HCT116 (cell line): ENCODE data around the gene VTN. TPM values are rescaled to one million over a fixed set of nuclear protein-coding genes. Genes with fewer than 3 reads are reported as not detected.
A peak's percentile ranks its signal among the peaks of the same experiment; 100 is the strongest.

Source experiments
- ATAC-seq: fragments of 200-7000 bp; cut with Tn5 transposase; 2 replicates; pipeline ENCODE4 v1.9.1; 2020; ENCODE audit warnings: mild to moderate bottlenecking, moderate library complexity
- BruUV-seq: library from RNA; stranded (reverse); fragments of 400-500 nt; replicated peaks from 2 replicates; lab custom pipeline; 2021; lab: Mats Ljungman, UMichigan
- CTCF ChIA-PET: fragments of 300-600 bp; sonication (Branson Sonifier 250); formaldehyde crosslinking; loops from one replicate; lab custom pipeline; 2021; ENCODE audit warnings: antibody characterized with exemption; lab: Charles Lee
- POLR2A ChIA-PET: fragments of 300-600, 350-600 bp; sonication (Branson Sonifier 250); formaldehyde crosslinking; loops from one replicate; lab custom pipeline; 2021; ENCODE audit warnings: antibody characterized with exemption; lab: Charles Lee
- RAD21 ChIA-PET, 2 experiments: fragments of 300-600 bp; sonication (Branson Sonifier 250); formaldehyde crosslinking; loops; one replicate each; lab custom pipeline; 2023; ENCODE audit warnings: low total read pairs in 2 of 2; ENCODE audit not compliant: uncharacterized antibody in 2 of 2, unreplicated experiment in 2 of 2, low non-redundant PET in 1 of 2; lab: Charles Lee
- DNase-seq: peaks from one replicate; pipeline ENCODE4 v3.0.0-alpha.2; 2010; ENCODE audit warnings: low read depth, low spot score
- H2AFZ ChIP-seq: fragments of 200-600 bp; shearing (Covaris generic), sonication (generic); 2 replicates; pipeline ENCODE4 v1.6.1; 2017; ENCODE audit warnings: low read depth, mixed run types, mixed read lengths, antibody characterized with exemption, low read length; ENCODE audit not compliant: poor library complexity, severe bottlenecking
- H3K27ac ChIP-seq: 2 replicates; pipeline ENCODE4 v1.5.1; 2012; ENCODE audit warnings: low read depth, low read length
- H3K27me3 ChIP-seq: fragments of 200-600 bp; sonication (generic); 2 replicates; pipeline ENCODE4 v1.6.1; 2016; ENCODE audit warnings: mixed run types, low read length, mixed read lengths; ENCODE audit not compliant: insufficient read depth
- H3K36me3 ChIP-seq, 2 experiments: fragments of 200-500 bp in 1 of 2; fragments of 200-600 bp in 1 of 2; sonication (Bioruptor generic) in 1 of 2; sonication (generic) in 1 of 2; 2 replicates each; pipeline versions ENCODE4 v1.5.1 to v1.6.1; 2014 to 2016; ENCODE audit warnings: low read length in 2 of 2, inconsistent platforms in 1 of 2, mixed read lengths in 1 of 2, mixed run types in 1 of 2; ENCODE audit not compliant: insufficient read depth in 2 of 2, control insufficient read depth in 1 of 2
- H3K4me1 ChIP-seq, 2 experiments: fragments of 200-600 bp in 1 of 2; sonication (generic) in 1 of 2; 2 replicates each; pipeline versions ENCODE4 v1.5.1 to v1.6.1; 2012 to 2017; ENCODE audit warnings: low read length in 2 of 2, inconsistent platforms in 1 of 2, mild to moderate bottlenecking in 1 of 2, mixed read lengths in 1 of 2, mixed run types in 1 of 2, moderate library complexity in 1 of 2; ENCODE audit not compliant: insufficient read depth in 2 of 2, control insufficient read depth in 1 of 2
- H3K4me2 ChIP-seq: fragments of 200-600 bp; sonication (generic); 2 replicates; pipeline ENCODE4 v1.6.1; 2017; ENCODE audit warnings: mixed run types, low read length, mixed read lengths
- H3K4me3 ChIP-seq, 2 experiments: fragments of 200-600 bp in 1 of 2; sonication (generic) in 1 of 2; replicated peaks in 1 of 2; 2 replicates each; pipeline ENCODE4 v1.5.1; 2011 to 2016; ENCODE audit warnings: low read length in 2 of 2, control low read depth in 1 of 2, low read depth in 1 of 2, mild to moderate bottlenecking in 1 of 2, mixed read lengths in 1 of 2, mixed run types in 1 of 2
- H3K79me2 ChIP-seq: fragments of 200-600 bp; sonication (generic); 2 replicates; pipeline ENCODE4 v1.6.1; 2017; ENCODE audit warnings: mild to moderate bottlenecking, mixed run types, low read length, moderate library complexity, mixed read lengths; ENCODE audit not compliant: insufficient read depth
- H3K9ac ChIP-seq: fragments of 200-600 bp; sonication (generic); 2 replicates; pipeline ENCODE4 v1.6.1; 2016; ENCODE audit warnings: low read length, mixed read lengths
- H3K9me2 ChIP-seq: fragments of 200-600 bp; sonication (generic), shearing (Covaris generic); 2 replicates; pipeline ENCODE4 v1.6.1; 2017; ENCODE audit warnings: mixed run types, mild to moderate bottlenecking, moderate library complexity; ENCODE audit not compliant: insufficient read depth
- H3K9me3 ChIP-seq, 2 experiments: fragments of 200-500 bp in 1 of 2; fragments of 200-600 bp in 1 of 2; sonication (Bioruptor generic) in 1 of 2; sonication (generic) in 1 of 2; 2 replicates each; pipeline ENCODE4 v1.6.1; 2014 to 2017; ENCODE audit warnings: low read length in 2 of 2, mixed read lengths in 2 of 2, inconsistent platforms in 1 of 2, low read depth in 1 of 2, mild to moderate bottlenecking in 1 of 2, mixed run types in 1 of 2, moderate library complexity in 1 of 2; ENCODE audit not compliant: control insufficient read depth in 1 of 2, insufficient read depth in 1 of 2
- H4K20me1 ChIP-seq: fragments of 200-600 bp; sonication (generic), shearing (Covaris generic); 2 replicates; pipeline ENCODE4 v1.6.1; 2017; ENCODE audit warnings: mixed run types, mild to moderate bottlenecking, moderate library complexity; ENCODE audit not compliant: insufficient read depth
- CBX3 ChIP-seq: IDR thresholded peaks from 2 replicates; pipeline ENCODE4 v1.6.1; 2012; ENCODE audit warnings: low read depth
- CEBPB ChIP-seq: IDR thresholded peaks from 2 replicates; pipeline ENCODE4 v1.6.1; 2012; ENCODE audit warnings: low read depth
- ELF1 ChIP-seq: IDR thresholded peaks from 2 replicates; pipeline ENCODE4 v1.6.1; 2012; ENCODE audit warnings: low read depth, borderline replicate concordance
- EZH2phosphoT487 ChIP-seq: fragments of 200-600 bp; IDR thresholded peaks from 2 replicates; pipeline ENCODE4 v1.6.1; 2018; ENCODE audit warnings: antibody characterized with exemption, borderline replicate concordance
- FOSL1 ChIP-seq: IDR thresholded peaks from 2 replicates; pipeline ENCODE4 v1.6.1; 2012; ENCODE audit warnings: low read depth
- POLR2A ChIP-seq: IDR thresholded peaks from 2 replicates; pipeline ENCODE4 v1.7.0; 2011; ENCODE audit warnings: borderline replicate concordance; ENCODE audit not compliant: insufficient read depth, insufficient read length; ENCODE audit errors: extremely low read depth
- POLR2AphosphoS5 ChIP-seq: IDR thresholded peaks from 2 replicates; pipeline ENCODE4 v1.6.1; 2011; ENCODE audit warnings: mild to moderate bottlenecking, low read depth, low read length, moderate library complexity
- RAD21 ChIP-seq: IDR thresholded peaks from 2 replicates; pipeline ENCODE4 v1.6.1; 2012; ENCODE audit warnings: low read depth, mild to moderate bottlenecking
- SIN3A ChIP-seq: IDR thresholded peaks from 2 replicates; pipeline ENCODE4 v1.6.1; 2012; ENCODE audit warnings: low read depth
- SP1 ChIP-seq: IDR thresholded peaks from 2 replicates; pipeline ENCODE4 v1.6.1; 2012; ENCODE audit warnings: low read depth
- SRF ChIP-seq: IDR thresholded peaks from 2 replicates; pipeline ENCODE4 v1.6.1; 2012; ENCODE audit warnings: low read depth
- TCF7L2 ChIP-seq: IDR thresholded peaks from 2 replicates; pipeline ENCODE4 v1.7.0; 2011; ENCODE audit warnings: borderline replicate concordance, inconsistent platforms; ENCODE audit not compliant: insufficient read depth, insufficient read length; ENCODE audit errors: extremely low read depth
- YY1 ChIP-seq: IDR thresholded peaks from 2 replicates; pipeline ENCODE4 v1.6.1; 2011; ENCODE audit warnings: low read length, low read depth, moderate library complexity, mild to moderate bottlenecking; ENCODE audit not compliant: insufficient replicate concordance; ENCODE audit errors: extremely low read depth
- ZFX ChIP-seq: fragments of 450-650 bp; IDR thresholded peaks from 2 replicates; pipeline ENCODE4 v1.6.1; 2017
- ZNF274 ChIP-seq: fragments of 200-500 bp; sonication (Bioruptor generic); IDR thresholded peaks from 2 replicates; pipeline ENCODE4 v1.6.1; 2014; ENCODE audit warnings: mild to moderate bottlenecking, low read depth, low read length, inconsistent platforms
- intact Hi-C: fragments of 100-400 bp; cut with micrococcal nuclease; formaldehyde crosslinking; loops from 2 replicates; pipeline ENCODE4 v1.10.0; 2022
- total RNA-seq: library from RNA; stranded (reverse); gene quantifications from one replicate; pipeline ENCODE4 v1.2.1, GENCODE V29; 2021; ENCODE audit not compliant: unreplicated experiment
- TF ChIP-seq, protein P1 (sequence below): IDR thresholded peaks from 2 replicates; pipeline ENCODE4 v1.6.1; 2012
- TF ChIP-seq, protein P2 (sequence below), 3 experiments: fragments of 200-600 bp in 1 of 3; sonication (generic) in 1 of 3; IDR thresholded peaks in 2 of 3; conservative IDR thresholded peaks in 1 of 3; 2 replicates each; pipeline ENCODE4 v1.5.1; 2012 to 2017; ENCODE audit warnings: low read depth in 2 of 3, low read length in 2 of 3, antibody characterized with exemption in 1 of 3, borderline replicate concordance in 1 of 3, control low read depth in 1 of 3, mild to moderate bottlenecking in 1 of 3, mixed read lengths in 1 of 3, mixed run types in 1 of 3, moderate library complexity in 1 of 3; ENCODE audit not compliant: insufficient read depth in 1 of 3
- TF ChIP-seq, protein P3 (sequence below): IDR thresholded peaks from 2 replicates; pipeline ENCODE4 v1.6.1; 2012; ENCODE audit warnings: low read depth

Gene VTN
- total RNA-seq, 1 experiment from 2014 or later, result 1.5 TPM

DNA sequence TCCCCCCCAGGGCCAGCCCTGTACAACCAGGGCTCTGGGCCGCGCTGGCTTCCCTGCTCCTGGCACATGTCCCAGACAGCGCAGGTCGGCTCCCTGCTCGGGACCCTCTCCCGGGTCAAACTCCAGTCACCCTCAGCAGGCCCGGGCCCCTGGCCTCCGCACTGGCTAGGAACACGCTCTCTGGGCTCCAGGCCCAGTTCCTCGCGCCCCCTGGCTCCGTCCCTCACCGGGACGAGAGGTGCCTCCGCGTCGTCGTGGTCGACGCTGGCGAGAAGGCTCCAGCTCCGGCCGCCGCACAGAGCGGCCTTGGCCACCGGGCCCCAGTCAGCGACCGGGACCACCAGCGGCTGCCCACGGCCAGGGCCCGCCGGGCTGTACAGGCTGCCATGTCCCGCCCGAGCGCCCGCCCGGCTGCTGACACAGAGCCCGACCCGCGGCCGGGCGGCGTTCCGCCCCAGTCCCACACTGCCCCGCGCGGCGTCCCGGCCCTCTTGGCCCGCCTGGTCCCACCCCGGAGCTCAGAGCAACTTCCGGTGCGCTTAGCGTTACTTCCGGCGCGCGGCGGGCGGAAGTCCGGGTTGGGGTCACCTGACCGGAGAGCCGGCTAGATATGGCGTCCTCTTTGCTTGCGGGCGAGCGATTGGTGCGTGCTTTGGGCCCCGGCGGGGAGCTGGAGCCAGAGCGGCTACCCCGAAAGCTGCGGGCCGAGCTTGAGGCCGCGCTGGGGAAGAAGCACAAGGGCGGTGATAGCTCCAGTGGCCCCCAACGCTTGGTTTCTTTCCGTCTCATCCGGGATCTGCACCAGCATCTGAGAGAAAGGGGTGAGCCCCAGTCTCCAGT, 12.8 kb downstream of the VTN start, which contains the start of gene POLDIP2:
POLDIP2 (minus strand) TSS at position 467 of the 840 bp plus-strand sequence; CDS start at position 388, 79 bp downstream.
- DNase-seq, result peak; percentile 79
- ChIA-PET RAD21 (interaction anchor here (0.9 to 2.4 kb wide), 2 partner anchors 22 kb away, joined by 3 to 9 read pairs; partner anchors contain the start of genes IFT20 (in 2 of the 2) and TNFAIP1 (in 2 of the 2)), CTCF (interaction anchor here (1.1 to 1.6 kb wide), 2 partner anchors 22 to 60 kb away, joined by 5 to 6 read pairs; partner anchors contain the start of genes IFT20 and TNFAIP1), POLR2A (interaction anchor here (0.6 to 4.4 kb wide), 6 partner anchors 10 to 59 kb away, joined by 3 to 26 read pairs (median 4); partner anchors contain the start of genes IFT20, TNFAIP1 and VTN)
- Histone ChIP-seq H4K20me1 (no peaks in the 10 kb centered on the region), H3K9me2 (no peaks in the 10 kb centered on the region), H3K36me3 (peaks cover 28 to 38% of the 10 kb centered on the region in 2 experiments), H3K9ac (peak within 1 kb of the TSS; percentile 99), H3K4me1 (peaks cover 16 to 18% of the 10 kb centered on the region in 2 experiments; a peak in 3 of 4 replicates), H3K9me3 (no peaks in the 10 kb centered on the region), H3K27me3 (no peaks in the 10 kb centered on the region), H3K27ac (peak within 1 kb of the TSS; percentile 83), H2AFZ (no peak within 1 kb of the TSS), H3K79me2 (peaks cover 46% of the 10 kb centered on the region), H3K4me2 (peak within 1 kb of the TSS; percentile 74), H3K4me3 (peak within 1 kb of the TSS; percentile 72 to 93)
- ATAC-seq, result peak; percentile 98
- no TSS peak for BruUV-seq
- intact Hi-C loops, result no loop called here
- TF ChIP-seq ZFX (peak; percentile 92), ELF1 (peak; percentile 87), TCF7L2 (peak; percentile 7), POLR2A (peak; percentile 79), CBX3 (peak; percentile 43), POLR2AphosphoS5 (peak; percentile 97), EZH2phosphoT487 (no peak), FOSL1 (no peak), RAD21 (no peak), SIN3A (peak; percentile 76), CEBPB (no peak), YY1 (peak; percentile 92), ZNF274 (no peak), SP1 (peak; percentile 69), SRF (peak; percentile 91)
- TF ChIP-seq, protein P1, sequence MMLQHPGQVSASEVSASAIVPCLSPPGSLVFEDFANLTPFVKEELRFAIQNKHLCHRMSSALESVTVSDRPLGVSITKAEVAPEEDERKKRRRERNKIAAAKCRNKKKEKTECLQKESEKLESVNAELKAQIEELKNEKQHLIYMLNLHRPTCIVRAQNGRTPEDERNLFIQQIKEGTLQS, result no peak
- TF ChIP-seq, protein P2, sequence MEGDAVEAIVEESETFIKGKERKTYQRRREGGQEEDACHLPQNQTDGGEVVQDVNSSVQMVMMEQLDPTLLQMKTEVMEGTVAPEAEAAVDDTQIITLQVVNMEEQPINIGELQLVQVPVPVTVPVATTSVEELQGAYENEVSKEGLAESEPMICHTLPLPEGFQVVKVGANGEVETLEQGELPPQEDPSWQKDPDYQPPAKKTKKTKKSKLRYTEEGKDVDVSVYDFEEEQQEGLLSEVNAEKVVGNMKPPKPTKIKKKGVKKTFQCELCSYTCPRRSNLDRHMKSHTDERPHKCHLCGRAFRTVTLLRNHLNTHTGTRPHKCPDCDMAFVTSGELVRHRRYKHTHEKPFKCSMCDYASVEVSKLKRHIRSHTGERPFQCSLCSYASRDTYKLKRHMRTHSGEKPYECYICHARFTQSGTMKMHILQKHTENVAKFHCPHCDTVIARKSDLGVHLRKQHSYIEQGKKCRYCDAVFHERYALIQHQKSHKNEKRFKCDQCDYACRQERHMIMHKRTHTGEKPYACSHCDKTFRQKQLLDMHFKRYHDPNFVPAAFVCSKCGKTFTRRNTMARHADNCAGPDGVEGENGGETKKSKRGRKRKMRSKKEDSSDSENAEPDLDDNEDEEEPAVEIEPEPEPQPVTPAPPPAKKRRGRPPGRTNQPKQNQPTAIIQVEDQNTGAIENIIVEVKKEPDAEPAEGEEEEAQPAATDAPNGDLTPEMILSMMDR (IDR thresholded peaks at IDR 0.05 in 2 of 3, conservative IDR thresholded peaks at IDR 0.05 in 1 of 3; ENCODE audit: borderline replicate concordance in 1 of 3, insufficient read depth in 1 of 3, low read depth in 2 of 3, low read length in 2 of 3), result no peak
- TF ChIP-seq, protein P3, sequence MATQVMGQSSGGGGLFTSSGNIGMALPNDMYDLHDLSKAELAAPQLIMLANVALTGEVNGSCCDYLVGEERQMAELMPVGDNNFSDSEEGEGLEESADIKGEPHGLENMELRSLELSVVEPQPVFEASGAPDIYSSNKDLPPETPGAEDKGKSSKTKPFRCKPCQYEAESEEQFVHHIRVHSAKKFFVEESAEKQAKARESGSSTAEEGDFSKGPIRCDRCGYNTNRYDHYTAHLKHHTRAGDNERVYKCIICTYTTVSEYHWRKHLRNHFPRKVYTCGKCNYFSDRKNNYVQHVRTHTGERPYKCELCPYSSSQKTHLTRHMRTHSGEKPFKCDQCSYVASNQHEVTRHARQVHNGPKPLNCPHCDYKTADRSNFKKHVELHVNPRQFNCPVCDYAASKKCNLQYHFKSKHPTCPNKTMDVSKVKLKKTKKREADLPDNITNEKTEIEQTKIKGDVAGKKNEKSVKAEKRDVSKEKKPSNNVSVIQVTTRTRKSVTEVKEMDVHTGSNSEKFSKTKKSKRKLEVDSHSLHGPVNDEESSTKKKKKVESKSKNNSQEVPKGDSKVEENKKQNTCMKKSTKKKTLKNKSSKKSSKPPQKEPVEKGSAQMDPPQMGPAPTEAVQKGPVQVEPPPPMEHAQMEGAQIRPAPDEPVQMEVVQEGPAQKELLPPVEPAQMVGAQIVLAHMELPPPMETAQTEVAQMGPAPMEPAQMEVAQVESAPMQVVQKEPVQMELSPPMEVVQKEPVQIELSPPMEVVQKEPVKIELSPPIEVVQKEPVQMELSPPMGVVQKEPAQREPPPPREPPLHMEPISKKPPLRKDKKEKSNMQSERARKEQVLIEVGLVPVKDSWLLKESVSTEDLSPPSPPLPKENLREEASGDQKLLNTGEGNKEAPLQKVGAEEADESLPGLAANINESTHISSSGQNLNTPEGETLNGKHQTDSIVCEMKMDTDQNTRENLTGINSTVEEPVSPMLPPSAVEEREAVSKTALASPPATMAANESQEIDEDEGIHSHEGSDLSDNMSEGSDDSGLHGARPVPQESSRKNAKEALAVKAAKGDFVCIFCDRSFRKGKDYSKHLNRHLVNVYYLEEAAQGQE, result no peak
